Ramos (cell line): ENCODE measurements around the gene UPK1B.

ENCODE experiments used
- in situ Hi-C: fragments of 300-500 bp; cut with MboI; formaldehyde crosslinking; loops from one replicate; pipeline ENCODE4 v1.14.3; 2022; ENCODE audit warnings: low sequenced_read_pairs; ENCODE audit not compliant: unreplicated experiment

UPK1B gene

DNA sequence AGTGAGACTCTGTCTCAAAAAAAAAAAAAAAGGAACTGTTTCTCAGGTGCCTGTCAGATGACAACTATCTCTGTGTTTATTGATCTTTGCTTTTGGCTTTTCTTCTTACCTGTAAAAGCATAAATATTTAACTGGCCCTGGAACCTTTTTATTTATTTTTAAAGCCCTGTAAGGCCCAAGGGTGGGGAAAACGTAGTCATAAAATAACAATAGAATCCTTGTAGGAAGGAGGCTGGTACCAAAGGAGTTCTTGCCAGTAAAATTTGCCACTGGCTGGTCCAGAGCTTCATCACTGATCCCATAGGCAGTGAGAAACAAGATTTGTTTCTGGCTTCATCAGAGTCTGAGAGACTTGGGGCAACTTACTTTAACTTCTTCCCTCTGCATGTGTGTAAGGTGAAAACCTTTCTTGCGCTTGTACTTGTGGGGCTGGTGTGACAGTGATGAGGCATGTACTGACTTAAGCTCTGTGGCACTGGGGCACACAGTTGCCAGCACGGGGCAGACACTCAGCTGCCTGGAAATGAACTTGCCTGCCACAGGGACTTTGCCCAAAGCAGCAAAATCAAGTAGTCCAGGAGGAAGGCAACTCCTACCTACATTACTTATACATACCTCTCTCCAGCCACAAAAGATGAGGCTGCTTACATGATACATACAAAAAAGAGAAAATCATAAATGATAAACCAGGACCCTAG is 47.7 kb downstream of the UPK1B start:
- in situ Hi-C loops, result no loop called here

DNA sequence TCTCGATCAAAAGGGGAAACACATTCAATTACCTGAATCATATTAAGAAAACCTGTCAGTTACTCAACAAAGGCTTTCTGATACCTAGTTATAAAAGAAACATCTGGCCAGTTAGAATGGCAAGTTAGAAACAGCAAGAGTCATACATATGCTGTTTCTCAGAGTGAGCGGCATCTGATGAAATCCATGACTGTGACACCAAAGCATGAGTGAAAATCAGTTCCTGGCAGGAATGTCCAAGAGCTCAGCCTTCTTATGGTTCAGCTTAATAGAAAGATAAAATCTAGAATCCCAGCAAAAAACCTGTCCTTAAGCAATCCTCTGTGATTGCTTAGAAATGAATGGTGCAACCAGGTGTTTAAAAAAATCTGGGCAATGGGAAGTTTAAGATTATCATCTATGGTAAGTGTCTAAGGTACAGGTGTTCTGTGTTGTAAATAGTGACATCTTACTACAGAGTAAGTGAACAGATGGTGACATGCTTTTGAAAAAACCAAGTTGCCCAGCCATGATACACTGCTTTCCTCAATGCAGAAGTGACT is 48.5 kb downstream of the UPK1B start:
- in situ Hi-C loops, result no loop called here

DNA sequence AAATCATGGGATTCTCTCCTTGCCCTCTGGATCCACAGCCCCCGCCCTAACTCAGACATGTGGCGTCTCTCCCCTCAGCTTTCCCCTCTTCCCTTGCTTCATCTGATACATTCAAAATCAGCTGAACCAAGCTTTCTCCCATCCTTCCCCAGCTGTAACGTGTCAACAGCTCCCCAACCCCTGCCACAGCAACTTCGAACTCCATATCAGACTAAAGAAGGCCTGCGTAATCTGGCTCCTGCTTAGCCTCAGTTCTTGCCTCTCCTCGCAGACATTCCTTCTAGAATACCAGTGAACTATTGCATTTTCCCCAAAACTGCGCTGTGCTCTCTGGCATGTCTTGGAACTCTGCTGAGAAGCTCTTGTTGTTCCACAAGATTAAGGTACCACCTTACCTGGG is 49.0 kb downstream of the UPK1B start:
- in situ Hi-C loops, result no loop called here

DNA sequence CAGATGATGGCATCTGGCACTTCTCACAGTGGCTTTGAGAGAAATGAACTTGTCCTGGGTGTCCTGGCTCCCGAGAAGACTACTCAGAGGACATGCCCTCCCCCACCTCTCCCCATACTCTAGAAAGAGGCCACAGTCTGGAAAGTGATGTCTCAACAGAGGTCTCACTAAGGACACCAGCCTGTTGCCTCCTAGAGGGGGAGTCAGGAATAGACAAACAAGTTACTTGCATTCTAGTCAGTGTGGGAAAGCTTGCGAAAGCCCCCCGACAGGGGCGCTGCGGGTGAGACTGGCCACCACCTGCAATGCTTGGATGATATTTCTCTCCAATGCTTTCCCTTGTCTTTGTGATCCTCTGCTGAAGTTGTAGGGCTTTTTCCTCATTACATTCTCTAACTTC is 50.1 kb downstream of the UPK1B start:
- in situ Hi-C loops, result no loop called here

DNA sequence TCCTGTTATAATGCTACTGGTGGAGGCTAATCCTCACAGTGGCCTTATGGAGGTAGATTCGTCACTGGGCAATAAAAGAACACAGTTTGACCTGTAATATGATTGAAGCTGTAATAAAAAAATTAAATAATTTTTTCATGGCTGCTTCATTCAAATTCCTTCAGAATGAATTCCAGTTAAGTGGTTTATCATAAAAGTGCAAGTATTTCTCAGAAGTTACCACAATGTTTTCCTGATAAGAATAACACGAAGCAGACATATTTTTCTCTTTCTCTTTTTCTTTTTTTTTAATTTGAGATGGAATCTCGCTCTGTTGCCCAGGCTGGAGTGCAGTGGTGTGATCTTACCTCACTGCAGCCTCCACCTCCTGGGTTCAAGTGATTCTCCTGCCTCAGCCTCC is 51.7 kb downstream of the UPK1B start:
- in situ Hi-C loops, result loop anchor here (25.0 kb wide), 1 partner anchor 338 kb away; no protein-coding TSS in a partner anchor

DNA sequence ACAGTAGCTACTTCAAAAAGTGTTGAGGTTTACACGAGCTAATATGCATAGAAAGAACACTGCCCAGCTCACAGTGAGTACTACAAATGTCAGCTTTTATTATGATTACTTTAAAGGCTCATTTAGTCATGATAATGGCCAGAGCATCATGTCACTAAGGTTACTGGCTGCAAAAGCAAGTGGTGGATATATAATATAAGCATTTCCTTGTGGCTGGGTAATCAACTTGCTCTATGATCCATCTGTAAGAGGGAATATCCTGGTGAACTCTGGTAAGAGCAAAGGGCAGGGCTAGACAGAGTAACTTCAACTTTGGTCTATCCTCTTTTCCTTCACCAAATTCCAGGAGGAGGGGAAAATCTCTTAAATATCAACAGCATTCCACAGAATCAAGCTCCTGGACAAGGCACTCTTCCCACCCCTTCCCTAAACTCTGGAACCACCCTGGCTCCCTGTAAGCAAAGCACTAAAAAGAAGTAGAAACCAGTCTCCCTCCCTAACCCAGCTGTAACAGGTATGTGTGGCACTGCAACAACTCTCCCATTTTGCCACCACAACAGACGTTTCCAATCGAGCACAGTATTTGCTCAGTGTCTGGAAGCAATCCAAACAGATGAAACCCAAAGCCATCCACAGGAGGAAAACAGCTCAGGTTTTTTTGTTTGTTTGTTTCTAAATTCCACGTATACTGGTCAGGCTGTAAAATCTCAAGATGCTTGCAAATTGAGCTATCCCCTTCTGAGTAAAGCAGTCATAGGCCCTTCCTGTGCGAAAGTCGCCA is 53.9 kb downstream of the UPK1B start:
- in situ Hi-C loops, result loop anchor here (25.0 kb wide), 1 partner anchor 340 kb away; no protein-coding TSS in a partner anchor

DNA sequence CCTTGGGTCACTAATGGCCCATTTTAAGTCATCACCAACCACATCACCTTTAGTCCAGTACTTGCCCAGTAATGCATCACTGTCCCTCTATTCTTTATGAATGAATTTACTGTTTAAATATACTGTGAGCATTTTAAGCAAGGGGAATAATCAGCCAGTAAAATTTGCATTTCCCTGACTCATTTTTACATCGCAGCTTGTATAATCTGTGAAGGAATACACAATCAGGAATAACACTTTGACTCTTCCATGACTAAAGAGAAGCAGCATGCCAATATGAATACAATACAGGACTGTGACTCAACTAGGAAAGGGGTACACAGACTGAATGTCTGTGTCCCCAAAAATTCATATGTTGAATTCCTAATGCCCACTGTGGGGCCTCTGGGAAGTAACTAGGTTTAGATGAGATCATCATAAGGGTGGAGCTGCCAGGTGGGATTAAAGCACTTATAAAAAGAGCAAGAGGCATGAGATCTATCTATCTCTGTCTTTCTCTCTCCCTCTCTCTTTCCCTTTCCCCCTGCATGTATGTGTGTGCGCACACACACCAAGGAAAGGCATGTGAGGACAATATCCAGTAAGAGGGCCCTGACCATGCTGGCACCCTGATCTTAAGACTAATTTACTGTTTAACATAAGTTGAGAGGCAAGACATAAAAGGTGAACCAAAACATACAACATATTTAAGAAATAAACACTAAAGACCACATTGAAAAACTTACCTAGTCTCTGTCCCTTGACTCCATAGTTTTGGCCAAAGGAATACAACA is 55.2 kb downstream of the UPK1B start:
- in situ Hi-C loops, result loop anchor here (25.0 kb wide), 1 partner anchor 341 kb away; no protein-coding TSS in a partner anchor

DNA sequence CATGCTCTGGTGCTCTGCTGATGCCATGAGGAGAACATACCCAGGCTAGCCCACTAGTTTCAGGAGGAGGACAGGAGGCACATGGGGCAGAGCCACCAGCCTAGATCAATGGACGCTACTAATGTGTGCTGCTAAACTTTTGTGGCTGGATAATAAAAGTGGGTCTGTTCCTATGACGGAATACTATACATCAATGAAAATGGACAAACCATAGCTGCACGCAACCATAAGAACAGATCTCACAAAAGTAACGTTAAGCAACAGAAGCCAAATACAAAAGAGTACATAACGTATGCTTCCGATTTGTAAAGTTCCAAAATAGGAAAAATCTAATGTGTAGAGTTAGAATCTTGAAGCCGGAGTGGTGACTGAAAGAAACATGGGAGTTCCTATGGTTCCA is 55.8 kb downstream of the UPK1B start:
- in situ Hi-C loops, result loop anchor here (25.0 kb wide), 1 partner anchor 342 kb away; no protein-coding TSS in a partner anchor

DNA sequence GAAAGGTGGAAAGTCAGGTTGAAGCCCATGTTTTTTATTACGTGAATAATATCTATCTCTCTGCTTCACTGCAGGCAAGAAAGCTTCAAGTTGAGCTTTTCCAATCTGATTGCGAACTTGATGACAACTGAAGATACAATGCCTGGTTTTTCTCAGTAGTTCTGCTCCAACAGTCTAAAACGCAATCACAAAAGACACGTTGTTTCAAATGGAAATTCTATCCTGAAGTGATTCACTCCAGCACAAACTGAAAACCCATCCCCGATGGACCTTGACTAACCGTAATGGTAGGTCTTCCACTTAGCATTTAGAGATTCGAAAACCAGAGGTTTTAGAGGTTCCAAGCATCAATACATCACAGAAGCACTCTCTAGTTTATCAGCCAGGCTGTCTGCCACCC is 56.7 kb downstream of the UPK1B start:
- in situ Hi-C loops, result loop anchor here (25.0 kb wide), 1 partner anchor 343 kb away; no protein-coding TSS in a partner anchor

DNA sequence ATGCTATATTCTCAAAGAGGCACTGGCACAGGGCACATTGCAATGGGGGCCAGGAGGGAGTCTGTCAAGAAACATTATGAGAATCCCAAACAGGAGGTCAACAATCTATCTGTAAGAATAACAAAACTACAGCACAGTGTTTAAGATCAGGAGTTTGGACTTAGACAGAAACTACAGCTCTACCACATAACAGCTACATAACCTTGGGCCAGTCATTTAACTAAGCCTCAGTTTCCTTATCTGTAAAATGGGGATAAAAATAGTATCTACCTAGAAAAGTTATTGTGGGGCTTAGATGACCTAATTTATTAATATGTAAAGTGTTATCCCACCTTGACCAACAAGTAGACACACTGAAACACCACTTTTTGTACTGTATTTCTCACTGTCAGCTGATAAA is 57.3 kb downstream of the UPK1B start:
- in situ Hi-C loops, result loop anchor here (25.0 kb wide), 1 partner anchor 343 kb away; no protein-coding TSS in a partner anchor

DNA sequence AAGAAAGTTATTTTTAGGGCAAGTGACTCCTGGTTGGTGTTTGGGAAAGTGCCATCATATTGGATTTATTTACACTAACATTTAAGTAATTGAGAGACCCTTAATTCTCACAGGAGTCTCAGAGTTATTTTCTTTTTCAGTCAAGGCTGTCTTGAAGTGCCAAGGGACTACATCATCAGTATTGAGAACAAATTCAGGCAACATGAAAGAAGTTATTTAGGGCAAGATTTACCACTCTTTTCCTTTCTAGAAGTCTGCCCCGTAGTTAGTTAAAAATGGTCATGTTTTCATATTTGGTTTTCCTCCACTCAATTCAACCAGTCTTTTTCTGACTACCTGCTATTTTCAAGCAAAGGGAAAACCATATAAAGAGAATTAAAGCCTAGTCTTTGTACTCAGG is 61.2 kb downstream of the UPK1B start:
- in situ Hi-C loops, result loop anchor here (25.0 kb wide), 1 partner anchor 347 kb away; no protein-coding TSS in a partner anchor

DNA sequence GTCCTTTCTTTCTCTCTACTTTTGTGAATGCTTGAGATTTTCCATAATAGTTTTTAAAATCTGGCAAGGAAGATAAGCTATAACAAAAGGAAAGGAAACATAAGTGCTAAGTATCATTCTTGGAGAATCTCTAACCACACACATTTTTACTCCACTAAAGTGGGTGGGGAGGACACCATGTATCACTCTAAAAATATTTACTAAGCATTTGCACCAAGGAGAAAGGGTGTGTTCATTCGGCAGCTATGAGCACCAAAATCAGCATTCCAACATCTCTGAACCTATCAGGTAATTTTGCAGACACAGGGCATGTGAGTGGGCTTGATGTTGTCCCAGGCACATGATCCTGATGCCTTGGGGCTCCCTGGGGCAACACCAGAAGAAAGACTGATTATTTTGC is 61.8 kb downstream of the UPK1B start:
- in situ Hi-C loops, result loop anchor here (25.0 kb wide), 1 partner anchor 348 kb away; no protein-coding TSS in a partner anchor

DNA sequence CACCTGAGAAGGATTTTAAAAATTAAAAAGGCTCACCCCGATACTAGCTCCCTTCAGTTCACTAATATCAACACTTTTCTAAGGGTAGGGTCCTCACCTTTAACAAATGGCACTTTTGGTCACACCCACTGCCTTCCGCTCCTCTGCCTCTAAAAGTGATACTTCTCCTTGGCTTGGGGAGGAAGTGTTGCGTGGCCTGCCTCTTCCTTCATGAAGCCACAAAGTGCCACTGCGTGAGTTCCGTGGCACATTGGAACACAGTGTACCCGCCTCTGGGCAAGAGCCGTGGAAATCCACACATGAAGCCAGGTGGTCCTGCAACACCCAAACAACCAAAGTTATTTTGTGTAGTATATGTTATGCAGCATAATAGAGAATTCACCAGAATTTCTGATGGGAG is 63.4 kb downstream of the UPK1B start:
- in situ Hi-C loops, result loop anchor here (25.0 kb wide), 1 partner anchor 349 kb away; no protein-coding TSS in a partner anchor

DNA sequence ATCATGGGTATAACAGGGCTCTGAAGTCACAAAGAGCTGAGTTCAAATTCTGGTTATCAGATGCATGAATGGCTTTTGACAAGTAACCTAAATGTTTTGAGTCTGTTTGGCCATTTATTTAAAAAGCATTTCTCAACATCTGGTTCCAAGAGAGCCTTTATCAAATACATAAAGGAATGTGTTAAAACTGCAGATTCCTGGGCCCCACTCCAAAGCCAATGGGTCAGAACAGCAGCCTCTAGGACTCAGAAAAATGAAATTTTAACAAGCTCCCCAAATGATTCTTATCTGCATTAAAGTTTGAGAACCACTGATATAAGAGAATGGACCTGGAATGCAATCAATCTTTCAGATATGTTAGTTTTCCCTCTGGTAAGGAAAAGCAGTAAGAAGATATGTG is 63.9 kb downstream of the UPK1B start:
- in situ Hi-C loops, result loop anchor here (25.0 kb wide), 1 partner anchor 350 kb away; no protein-coding TSS in a partner anchor

DNA sequence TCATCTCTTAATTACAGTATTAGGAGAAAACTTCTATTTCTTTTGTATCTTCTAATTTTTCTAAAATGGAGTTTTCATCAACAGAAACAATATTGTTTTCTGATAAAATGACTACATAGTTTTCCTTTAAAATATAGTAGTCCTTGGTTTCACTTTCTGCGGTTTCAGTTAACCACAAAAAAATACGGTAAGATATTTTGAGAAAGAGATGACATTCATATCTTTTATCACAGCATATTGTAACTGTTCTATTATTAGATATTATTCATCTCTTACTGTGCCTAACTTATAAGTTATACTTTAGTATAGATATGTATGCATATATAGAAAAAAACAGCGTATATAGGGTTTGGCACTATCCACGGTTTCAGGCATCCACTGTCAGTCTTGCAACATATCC is 65.0 kb downstream of the UPK1B start:
- in situ Hi-C loops, result loop anchor here (25.0 kb wide), 1 partner anchor 351 kb away; no protein-coding TSS in a partner anchor

DNA sequence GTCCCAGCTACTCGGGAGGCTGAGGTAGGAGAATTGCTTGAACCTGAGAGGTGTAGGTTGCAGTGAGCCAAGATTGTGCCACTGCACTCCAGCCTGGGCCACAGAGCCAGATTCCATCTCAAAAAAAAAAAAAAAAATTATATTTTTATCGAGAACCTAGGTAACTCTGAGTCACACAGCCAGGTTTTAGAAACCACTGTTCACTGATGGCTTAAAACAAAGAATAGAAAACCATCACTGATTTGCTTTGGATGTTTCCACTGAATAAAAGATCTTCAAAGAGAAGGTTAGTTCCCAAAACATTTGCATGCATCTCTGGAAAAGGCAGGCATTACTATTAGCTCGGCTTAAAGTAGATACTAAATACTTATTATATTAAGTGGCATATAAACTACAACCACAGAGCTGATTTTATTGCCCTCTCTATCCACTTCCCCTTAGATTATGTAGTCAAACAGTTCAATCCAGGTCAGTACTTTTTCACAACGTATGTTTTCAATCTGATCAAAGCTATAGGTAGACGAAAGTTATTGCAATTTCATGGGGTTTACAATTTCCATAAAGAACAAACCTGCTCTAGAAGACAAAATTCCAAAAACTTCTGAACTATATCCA is 65.9 kb downstream of the UPK1B start:
- in situ Hi-C loops, result loop anchor here (25.0 kb wide), 1 partner anchor 352 kb away; no protein-coding TSS in a partner anchor

DNA sequence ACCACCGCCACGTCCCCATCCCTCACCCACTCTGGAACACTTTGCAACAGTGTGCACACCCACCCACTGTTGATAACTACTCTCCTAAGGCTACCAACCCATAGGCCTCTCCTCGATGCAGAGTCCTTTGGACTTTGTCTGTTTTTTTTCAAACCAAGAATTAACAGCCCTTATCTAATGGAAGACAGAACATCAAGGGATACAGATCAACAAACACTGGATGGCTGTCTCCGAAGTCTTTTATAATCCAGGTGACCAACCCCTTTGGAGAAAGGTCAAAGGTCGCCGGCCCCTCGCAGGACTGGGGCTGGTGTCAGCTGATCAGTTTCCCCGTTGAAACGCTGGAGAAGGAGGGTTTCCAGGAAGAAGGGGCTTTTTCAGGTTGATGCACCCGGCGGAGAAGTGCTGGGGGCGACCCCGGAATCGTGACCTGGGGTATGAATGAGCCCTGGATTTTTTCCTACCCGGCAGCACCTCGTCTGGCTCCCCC is 66.7 kb downstream of the UPK1B start:
- in situ Hi-C loops, result loop anchor here (25.0 kb wide), 1 partner anchor 353 kb away; no protein-coding TSS in a partner anchor

DNA sequence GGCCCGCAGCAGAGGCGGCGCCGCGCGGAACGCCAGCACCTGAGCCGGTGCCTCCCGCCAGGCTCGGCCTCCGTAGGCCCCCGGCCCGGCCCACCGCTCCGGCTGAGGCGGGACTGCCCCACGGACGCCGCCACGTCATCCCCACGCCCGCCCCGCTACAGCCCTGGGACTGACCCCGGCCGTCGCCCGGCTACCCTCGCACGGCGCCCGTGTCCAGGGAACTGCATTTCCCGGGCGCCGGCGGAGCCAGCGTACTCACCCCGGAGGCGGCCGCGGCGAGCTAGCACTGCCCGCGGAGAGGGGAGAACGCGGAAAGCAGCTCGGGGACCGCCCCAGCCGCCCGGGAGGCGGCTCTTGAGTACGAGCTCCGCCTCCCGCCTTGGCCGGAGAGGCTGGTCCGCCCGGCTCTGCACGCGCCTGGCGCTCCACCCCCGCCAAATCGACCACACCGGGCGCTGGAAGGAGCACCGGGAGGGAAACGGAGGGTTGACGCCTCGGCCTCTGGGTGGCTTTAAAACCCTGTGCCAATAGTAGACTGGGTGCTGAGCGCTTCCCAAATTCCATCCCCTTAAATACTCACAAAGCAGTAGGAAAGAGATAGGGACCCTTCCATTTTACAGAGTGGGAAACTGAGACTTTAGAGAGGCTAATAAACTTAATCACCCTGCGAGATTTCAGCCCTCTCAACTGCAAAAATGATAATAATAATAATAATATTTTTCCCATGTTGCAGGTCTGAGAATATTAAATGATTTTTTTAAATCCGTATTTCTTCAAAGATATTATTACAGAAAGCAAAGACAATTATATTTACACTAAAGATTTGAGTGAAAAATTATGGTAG is 67.4 kb downstream of the UPK1B start, which contains the start of gene B4GALT4:
TSS of gene B4GALT4 (minus strand) at position 288 of the 844 bp plus-strand sequence. CDS start 10,779 bp downstream, outside the sequence.
- in situ Hi-C loops, result loop anchor here (25.0 kb wide), 1 partner anchor 354 kb away; no protein-coding TSS in a partner anchor
